Keratinocyte (primary cell): ENCODE data around the gene DCTN5. TPM values are rescaled to one million over a fixed set of nuclear protein-coding genes. Genes with fewer than 3 reads are reported as not detected.
A peak's percentile ranks its signal among the peaks of the same experiment; 100 is the strongest.

ENCODE experiments used
- DNase-seq: peaks from one replicate; pipeline ENCODE4 v3.0.0-alpha.2; 2011; ENCODE audit warnings: low read depth, missing footprints, low spot score
- FAIRE-seq: peaks from 2 replicates; lab custom pipeline; 2011; peaks lifted over from hg19 to GRCh38; lab: Jason Lieb, UNC
- H2AFZ ChIP-seq: 2 replicates; pipeline ENCODE4 v1.6.0; 2012; ENCODE audit warnings: low read length, control low read depth, inconsistent platforms; ENCODE audit not compliant: control insufficient read depth
- H3K27ac ChIP-seq: 2 replicates; pipeline ENCODE4 v1.5.1; 2011; ENCODE audit warnings: low read length; ENCODE audit not compliant: control insufficient read depth, insufficient read depth
- H3K27me3 ChIP-seq: 3 replicates; pipeline ENCODE4 v1.6.0; 2011; ENCODE audit warnings: low read length; ENCODE audit not compliant: control insufficient read depth, insufficient read depth; ENCODE audit errors: extremely low read depth
- H3K36me3 ChIP-seq, 2 experiments: 2 replicates in 1 of 2; 3 replicates in 1 of 2; pipeline ENCODE4 v1.5.1; 2011; ENCODE audit warnings: low read length in 2 of 2, mild to moderate bottlenecking in 1 of 2; ENCODE audit not compliant: control insufficient read depth in 2 of 2, insufficient read depth in 2 of 2; ENCODE audit errors: extremely low read depth in 1 of 2
- H3K4me1 ChIP-seq: 3 replicates; pipeline ENCODE4 v1.5.1; 2011; ENCODE audit warnings: low read length; ENCODE audit not compliant: control insufficient read depth, insufficient read depth; ENCODE audit errors: extremely low read depth
- H3K4me2 ChIP-seq: 3 replicates; pipeline ENCODE4 v1.6.0; 2011; ENCODE audit warnings: low read depth, low read length; ENCODE audit not compliant: control insufficient read depth, insufficient read depth; ENCODE audit errors: extremely low read depth
- H3K4me3 ChIP-seq, 3 experiments: fragments of 200-600 bp in 1 of 3; sonication (generic) in 1 of 3; 2 replicates in 2 of 3; 3 replicates in 1 of 3; pipeline ENCODE4 v1.5.1; 2011 to 2016; ENCODE audit warnings: low read length in 3 of 3, mild to moderate bottlenecking in 3 of 3, control low read depth in 2 of 3, inconsistent platforms in 1 of 3, low read depth in 1 of 3, mixed read lengths in 1 of 3, mixed run types in 1 of 3, moderate library complexity in 1 of 3; ENCODE audit not compliant: control insufficient read depth in 2 of 3, insufficient read depth in 2 of 3; ENCODE audit errors: extremely low read depth in 1 of 3
- H3K79me2 ChIP-seq: 2 replicates; pipeline ENCODE4 v1.6.0; 2012; ENCODE audit warnings: low read length; ENCODE audit not compliant: control insufficient read depth, insufficient read depth
- H3K9ac ChIP-seq: 3 replicates; pipeline ENCODE4 v1.6.0; 2011; ENCODE audit warnings: low read length; ENCODE audit not compliant: control insufficient read depth, insufficient read depth; ENCODE audit errors: extremely low read depth
- H3K9me1 ChIP-seq: 3 replicates; pipeline ENCODE4 v1.6.0; 2011; ENCODE audit warnings: low read length; ENCODE audit not compliant: control insufficient read depth, insufficient read depth; ENCODE audit errors: extremely low read depth
- H3K9me3 ChIP-seq: 2 replicates; pipeline ENCODE4 v1.5.1; 2012; ENCODE audit warnings: low read depth, low read length; ENCODE audit not compliant: control insufficient read depth
- H4K20me1 ChIP-seq: 3 replicates; pipeline ENCODE4 v1.6.0; 2011; ENCODE audit warnings: low read length; ENCODE audit not compliant: control insufficient read depth, insufficient read depth; ENCODE audit errors: extremely low read depth
- CTCF ChIP-seq, 3 experiments: IDR thresholded peaks in 1 of 3; conservative IDR thresholded peaks in 1 of 3; optimal IDR thresholded peaks in 1 of 3; 2 replicates in 2 of 3; 3 replicates in 1 of 3; pipeline versions ENCODE3 to v1.5.1; 2011; ENCODE audit warnings: low read length in 3 of 3, mild to moderate bottlenecking in 3 of 3, moderate library complexity in 2 of 3, control low read depth in 1 of 3, inconsistent platforms in 1 of 3; ENCODE audit not compliant: insufficient read depth in 2 of 3; ENCODE audit errors: extremely low read depth in 1 of 3
- EZH2 ChIP-seq: IDR thresholded peaks from one replicate; pipeline ENCODE4 v1.6.1; 2012; ENCODE audit warnings: inconsistent platforms, mild to moderate bottlenecking, low read length, moderate library complexity
- dilution Hi-C: fragments of 300-500 bp; cut with MboI; formaldehyde crosslinking; loops from one replicate; pipeline ENCODE4 v1.7.0; 2020; ENCODE audit warnings: low sequenced_read_pairs; ENCODE audit not compliant: extremely low pct_ligation_motif_present
- polyA plus RNA-seq, 5 experiments: library from polyadenylated mRNA; depleted of rRNA in 3 of 5; stranded (reverse) in 3 of 5; stranded (forward) in 1 of 5; unstranded in 1 of 5; fragments of >200 nt; gene quantifications; 1 replicate in 1 of 5; 2 replicates in 3 of 5; 3 replicates in 1 of 5; pipeline versions ENCODE4 v1.2.1 to v1.2.3, GENCODE V29; 2011 to 2012; ENCODE audit warnings: missing spikeins in 2 of 5, low read depth in 1 of 5, low replicate concordance in 1 of 5

The DCTN5 gene
- polyA plus RNA-seq, 1 donor (not counting 4 experiments of a cell fraction or from before 2014, with no cell fraction given), result 105 TPM

GRCh38 chr16:23595246-23595950 lies 45.9 kb upstream of the DCTN5 start:
- Histone ChIP-seq H3K79me2 (peaks cover 55% of the 10 kb centered on the region), H3K27me3 (no peaks in the 10 kb centered on the region), H3K9ac (peak overlapping the region; percentile 92), H4K20me1 (no peaks in the 10 kb centered on the region), H2AFZ (peak overlapping the region; percentile 83), H3K4me2 (peak overlapping the region; percentile 88), H3K27ac (peak overlapping the region; percentile 65), H3K9me3 (no peaks in the 10 kb centered on the region), H3K4me3 (peak overlapping the region; percentile 95 to 99 (median 96)), H3K4me1 (peaks cover 7% of the 10 kb centered on the region), H3K36me3 (peaks cover 19 to 25% of the 10 kb centered on the region in 2 experiments), H3K9me1 (no peaks in the 10 kb centered on the region)
- FAIRE-seq (no peak), DNase-seq (no peak)
- dilution Hi-C loops, result no loop called here
- TF ChIP-seq CTCF (optimal IDR thresholded peaks at IDR 0.05 in 1 of 3, IDR thresholded peaks at IDR 0.05 in 1 of 3, conservative IDR thresholded peaks at IDR 0.05 in 1 of 3; ENCODE audit: extremely low read depth in 1 of 3, insufficient read depth in 2 of 3, low read length in 3 of 3), result no peak
- TF ChIP-seq EZH2, result no peak

GRCh38 chr16:23595951-23596720 lies 45.1 kb upstream of the DCTN5 start, which contains the start of gene NDUFAB1:
Gene NDUFAB1, minus strand, starts transcription at chr16:23596316. Its CDS starts 26 bp downstream, at chr16:23596290.
- H3K4me2 ChIP-seq, result peak within 1 kb of the TSS; percentile 88
- H3K4me3 ChIP-seq, result peak within 1 kb of the TSS; percentile 95 to 99 (median 96)
- peak; percentile 23 for DNase-seq
- H3K27me3 ChIP-seq, result no peaks in the 10 kb centered on the region
- H3K36me3 ChIP-seq, result peaks cover 16 to 21% of the 10 kb centered on the region in 2 experiments
- H3K9ac ChIP-seq, result peak within 1 kb of the TSS; percentile 92
- H3K9me3 ChIP-seq, result no peaks in the 10 kb centered on the region
- H3K4me1 ChIP-seq, result peaks cover 7% of the 10 kb centered on the region
- no peak for FAIRE-seq
- H3K79me2 ChIP-seq, result peaks cover 47% of the 10 kb centered on the region
- H3K9me1 ChIP-seq, result no peaks in the 10 kb centered on the region
- H3K27ac ChIP-seq, result peak within 1 kb of the TSS; percentile 65
- H2AFZ ChIP-seq, result peak within 1 kb of the TSS; percentile 86
- no peak for TF ChIP-seq EZH2
- TF ChIP-seq CTCF (optimal IDR thresholded peaks at IDR 0.05 in 1 of 3, IDR thresholded peaks at IDR 0.05 in 1 of 3, conservative IDR thresholded peaks at IDR 0.05 in 1 of 3; ENCODE audit: extremely low read depth in 1 of 3, insufficient read depth in 2 of 3, low read length in 3 of 3), result peak; percentile 80 to 93 (median 93)
- no peaks in the 10 kb centered on the region for H4K20me1 ChIP-seq
- dilution Hi-C loops, result no loop called here
